Measurements from ENCODE around the gene MRNIP.

GRCh38 chr5:179834120-179834519, 24.5 kb downstream of the MRNIP start:
- TF ChIP-seq CTCF (IDR thresholded peaks at IDR 0.05; ENCODE audit: low read length) (no peak), EZH2 (IDR thresholded peaks at IDR 0.05; ENCODE audit: borderline replicate concordance, low read length) (no peak)

Measured in OCI-LY1 (cell line).